Measurements from ENCODE around the gene LIPT2. TPM values are rescaled to one million over a fixed set of nuclear protein-coding genes. Genes with fewer than 3 reads are reported as not detected.
A peak's percentile ranks its signal among the peaks of the same experiment; 100 is the strongest.

The LIPT2 gene
- polyA plus RNA-seq, 1 of the 3 experiments (the other 2 are of a cell fraction), result 4.6 TPM

DNA sequence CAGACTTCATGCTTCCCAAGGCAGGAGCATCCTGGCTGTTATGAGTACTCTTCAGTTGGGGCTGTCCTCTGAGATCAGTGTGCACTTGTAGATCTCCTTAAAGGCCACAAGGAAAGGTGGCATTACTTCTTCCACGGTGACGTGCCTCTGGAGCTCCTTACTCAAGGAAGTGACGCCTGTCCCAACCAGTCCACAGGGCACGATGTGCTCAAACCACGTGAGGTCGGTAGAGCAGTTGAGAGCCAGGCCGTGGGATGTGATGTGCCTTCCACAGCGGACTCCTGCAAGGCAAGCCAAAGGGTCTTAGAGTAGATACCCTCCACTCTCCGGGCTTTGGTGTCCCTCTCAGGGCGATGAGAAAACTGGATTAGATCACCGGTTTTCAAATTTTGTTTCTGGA is 1.4 kb downstream of the LIPT2 start:
- 94% methylated on average over 11 of the region's 11 CpGs for WGBS (ENCODE audit: low lambda C conversion rate)
- Histone ChIP-seq H3K9ac (peak overlapping the region; percentile 42; the same call in 1 of the 2 replicates), H3F3A (replicated peaks; ENCODE audit: insufficient read depth) (peaks cover 11% of the 10 kb centered on the region), H3K36me3 (replicated peaks in 1 of 2; ENCODE audit: control insufficient read depth in 1 of 2, insufficient read depth in 2 of 2, low read length in 1 of 2) (peaks cover 0 to 5% of the 10 kb centered on the region in 2 experiments), H3K27ac (ENCODE audit: low read depth in 2 of 2, low read length in 1 of 2) (no peak overlapping the region), H3K79me2 (ENCODE audit: insufficient read depth) (no peaks in the 10 kb centered on the region), H3K4me3 (ENCODE audit: low read depth in 2 of 2, low read length in 1 of 2) (no peak overlapping the region), H3K4me2 (peak overlapping the region; percentile 93; the same call in 1 of the 2 replicates), H3K27me3 (ENCODE audit: insufficient read depth) (no peaks in the 10 kb centered on the region), H3K4me1 (ENCODE audit: control insufficient read depth in 1 of 2, insufficient read depth in 2 of 2, low read depth in 1 of 2, low read length in 1 of 2) (peaks cover 0 to 10% of the 10 kb centered on the region in 2 experiments; a peak in 2 of 4 replicates), H3K9me3 (0 out of 2 replicates have a peak, but pooled peaks cover 10% of the 10 kb centered on the region), H2AFZ (ENCODE audit: low read depth) (no peak overlapping the region; the same call in 1 of the 2 replicates), H3K9me2 (no peaks in the 10 kb centered on the region), H4K20me1 (ENCODE audit: insufficient read depth) (no peaks in the 10 kb centered on the region)
- TF ChIP-seq TCF12 (IDR thresholded peaks at IDR 0.05) (no peak), TAF1 (IDR thresholded peaks at IDR 0.05; ENCODE audit: borderline replicate concordance, low read depth, low read length) (no peak), EP300 (IDR thresholded peaks at IDR 0.05; ENCODE audit: borderline replicate concordance in 1 of 2, low read depth in 1 of 2, low read length in 1 of 2) (no peak), FOXJ3 (CRISPR knock-in tag; IDR thresholded peaks at IDR 0.05) (no peak), NRF1 (IDR thresholded peaks at IDR 0.05; ENCODE audit: low read depth, low read length) (no peak), RCOR1 (IDR thresholded peaks at IDR 0.05; ENCODE audit: low read length) (no peak), RXRA (IDR thresholded peaks at IDR 0.05; ENCODE audit: borderline replicate concordance, low read depth) (no peak), GABPA (IDR thresholded peaks at IDR 0.05; ENCODE audit: low read depth) (no peak), ELF1 (IDR thresholded peaks at IDR 0.05) (no peak)
- TF ChIP-seq, protein P1, sequence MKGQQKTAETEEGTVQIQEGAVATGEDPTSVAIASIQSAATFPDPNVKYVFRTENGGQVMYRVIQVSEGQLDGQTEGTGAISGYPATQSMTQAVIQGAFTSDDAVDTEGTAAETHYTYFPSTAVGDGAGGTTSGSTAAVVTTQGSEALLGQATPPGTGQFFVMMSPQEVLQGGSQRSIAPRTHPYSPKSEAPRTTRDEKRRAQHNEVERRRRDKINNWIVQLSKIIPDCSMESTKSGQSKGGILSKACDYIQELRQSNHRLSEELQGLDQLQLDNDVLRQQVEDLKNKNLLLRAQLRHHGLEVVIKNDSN (IDR thresholded peaks at IDR 0.05; ENCODE audit: borderline replicate concordance, low read depth), result no peak
- TF ChIP-seq, protein P2, sequence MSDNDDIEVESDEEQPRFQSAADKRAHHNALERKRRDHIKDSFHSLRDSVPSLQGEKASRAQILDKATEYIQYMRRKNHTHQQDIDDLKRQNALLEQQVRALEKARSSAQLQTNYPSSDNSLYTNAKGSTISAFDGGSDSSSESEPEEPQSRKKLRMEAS (IDR thresholded peaks at IDR 0.05; ENCODE audit: low read depth), result no peak
- TF ChIP-seq, protein P3, sequence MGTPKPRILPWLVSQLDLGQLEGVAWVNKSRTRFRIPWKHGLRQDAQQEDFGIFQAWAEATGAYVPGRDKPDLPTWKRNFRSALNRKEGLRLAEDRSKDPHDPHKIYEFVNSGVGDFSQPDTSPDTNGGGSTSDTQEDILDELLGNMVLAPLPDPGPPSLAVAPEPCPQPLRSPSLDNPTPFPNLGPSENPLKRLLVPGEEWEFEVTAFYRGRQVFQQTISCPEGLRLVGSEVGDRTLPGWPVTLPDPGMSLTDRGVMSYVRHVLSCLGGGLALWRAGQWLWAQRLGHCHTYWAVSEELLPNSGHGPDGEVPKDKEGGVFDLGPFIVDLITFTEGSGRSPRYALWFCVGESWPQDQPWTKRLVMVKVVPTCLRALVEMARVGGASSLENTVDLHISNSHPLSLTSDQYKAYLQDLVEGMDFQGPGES (IDR thresholded peaks at IDR 0.05; ENCODE audit: low read depth, low read length), result no peak
- TF ChIP-seq, protein P4, sequence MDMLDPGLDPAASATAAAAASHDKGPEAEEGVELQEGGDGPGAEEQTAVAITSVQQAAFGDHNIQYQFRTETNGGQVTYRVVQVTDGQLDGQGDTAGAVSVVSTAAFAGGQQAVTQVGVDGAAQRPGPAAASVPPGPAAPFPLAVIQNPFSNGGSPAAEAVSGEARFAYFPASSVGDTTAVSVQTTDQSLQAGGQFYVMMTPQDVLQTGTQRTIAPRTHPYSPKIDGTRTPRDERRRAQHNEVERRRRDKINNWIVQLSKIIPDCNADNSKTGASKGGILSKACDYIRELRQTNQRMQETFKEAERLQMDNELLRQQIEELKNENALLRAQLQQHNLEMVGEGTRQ (IDR thresholded peaks at IDR 0.05; ENCODE audit: borderline replicate concordance, low read depth, low read length), result no peak
- TF ChIP-seq, protein P5, sequence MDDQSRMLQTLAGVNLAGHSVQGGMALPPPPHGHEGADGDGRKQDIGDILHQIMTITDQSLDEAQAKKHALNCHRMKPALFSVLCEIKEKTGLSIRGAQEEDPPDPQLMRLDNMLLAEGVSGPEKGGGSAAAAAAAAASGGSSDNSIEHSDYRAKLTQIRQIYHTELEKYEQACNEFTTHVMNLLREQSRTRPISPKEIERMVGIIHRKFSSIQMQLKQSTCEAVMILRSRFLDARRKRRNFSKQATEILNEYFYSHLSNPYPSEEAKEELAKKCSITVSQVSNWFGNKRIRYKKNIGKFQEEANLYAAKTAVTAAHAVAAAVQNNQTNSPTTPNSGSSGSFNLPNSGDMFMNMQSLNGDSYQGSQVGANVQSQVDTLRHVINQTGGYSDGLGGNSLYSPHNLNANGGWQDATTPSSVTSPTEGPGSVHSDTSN (IDR thresholded peaks at IDR 0.05), result no peak
- TF ChIP-seq, protein P6, sequence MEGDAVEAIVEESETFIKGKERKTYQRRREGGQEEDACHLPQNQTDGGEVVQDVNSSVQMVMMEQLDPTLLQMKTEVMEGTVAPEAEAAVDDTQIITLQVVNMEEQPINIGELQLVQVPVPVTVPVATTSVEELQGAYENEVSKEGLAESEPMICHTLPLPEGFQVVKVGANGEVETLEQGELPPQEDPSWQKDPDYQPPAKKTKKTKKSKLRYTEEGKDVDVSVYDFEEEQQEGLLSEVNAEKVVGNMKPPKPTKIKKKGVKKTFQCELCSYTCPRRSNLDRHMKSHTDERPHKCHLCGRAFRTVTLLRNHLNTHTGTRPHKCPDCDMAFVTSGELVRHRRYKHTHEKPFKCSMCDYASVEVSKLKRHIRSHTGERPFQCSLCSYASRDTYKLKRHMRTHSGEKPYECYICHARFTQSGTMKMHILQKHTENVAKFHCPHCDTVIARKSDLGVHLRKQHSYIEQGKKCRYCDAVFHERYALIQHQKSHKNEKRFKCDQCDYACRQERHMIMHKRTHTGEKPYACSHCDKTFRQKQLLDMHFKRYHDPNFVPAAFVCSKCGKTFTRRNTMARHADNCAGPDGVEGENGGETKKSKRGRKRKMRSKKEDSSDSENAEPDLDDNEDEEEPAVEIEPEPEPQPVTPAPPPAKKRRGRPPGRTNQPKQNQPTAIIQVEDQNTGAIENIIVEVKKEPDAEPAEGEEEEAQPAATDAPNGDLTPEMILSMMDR (IDR thresholded peaks at IDR 0.05), result no peak
- POLR2A ChIA-PET, result interaction anchor here (0.7 to 2.3 kb wide), 3 partner anchors 11 to 1809 kb away, joined by 3 to 9 read pairs (median 5); no protein-coding TSS in a partner anchor
- DNase-seq, result no peak
- CTCF ChIA-PET, result interaction anchor here (3.3 kb wide), 1 partner anchor 39 kb away, joined by 19 read pairs; no protein-coding TSS in a partner anchor
